H9 (cell line): Measurements from ENCODE around the gene LRRN4CL. TPM values are rescaled to one million over a fixed set of nuclear protein-coding genes. Genes with fewer than 3 reads are reported as not detected.
A peak's percentile ranks its signal among the peaks of the same experiment; 100 is the strongest.

Experiments
- DNase-seq: peaks from one replicate; pipeline ENCODE4 v3.0.0-alpha.2; 2017
- H2AFZ ChIP-seq: one replicate; pipeline ENCODE4 v1.6.1; 2013; ENCODE audit warnings: mild to moderate bottlenecking, low read length, control low read depth, moderate library complexity
- H2AK5ac ChIP-seq: 2 replicates; pipeline ENCODE4 v1.6.1; 2013; ENCODE audit warnings: low read length, control low read depth, mixed read lengths; ENCODE audit not compliant: insufficient read length
- H2BK120ac ChIP-seq: one replicate; pipeline ENCODE4 v1.6.1; 2013; ENCODE audit warnings: low read depth, mild to moderate bottlenecking, low read length, control low read depth, inconsistent platforms; ENCODE audit not compliant: poor library complexity, severe bottlenecking
- H2BK12ac ChIP-seq: 2 replicates; pipeline ENCODE4 v1.6.1; 2013; ENCODE audit warnings: low read length, control low read depth, mixed read lengths, low read depth; ENCODE audit not compliant: insufficient read length
- H2BK15ac ChIP-seq: 2 replicates; pipeline ENCODE4 v1.6.1; 2013; ENCODE audit warnings: low read depth, low read length, control low read depth
- H2BK20ac ChIP-seq: one replicate; pipeline ENCODE4 v1.6.1; 2013; ENCODE audit warnings: low read depth, mild to moderate bottlenecking, low read length, control low read depth, inconsistent platforms; ENCODE audit not compliant: poor library complexity, severe bottlenecking
- H2BK5ac ChIP-seq: 2 replicates; pipeline ENCODE4 v1.6.1; 2013; ENCODE audit warnings: low read length, control low read depth, mixed read lengths; ENCODE audit not compliant: insufficient read length
- H3K14ac ChIP-seq: 2 replicates; pipeline ENCODE4 v1.6.1; 2013; ENCODE audit warnings: low read length, control low read depth; ENCODE audit not compliant: insufficient read depth
- H3K18ac ChIP-seq: 2 replicates; pipeline ENCODE4 v1.6.1; 2013; ENCODE audit warnings: low read depth, mild to moderate bottlenecking, mixed read lengths, low read length, control low read depth; ENCODE audit not compliant: insufficient read length
- H3K23ac ChIP-seq: 2 replicates; pipeline ENCODE4 v1.6.1; 2013; ENCODE audit warnings: low read length, control low read depth, mixed read lengths, low read depth; ENCODE audit not compliant: insufficient read length
- H3K23me2 ChIP-seq: 2 replicates; pipeline ENCODE4 v1.6.1; 2013; ENCODE audit warnings: low read depth, mild to moderate bottlenecking, mixed read lengths, low read length, control low read depth; ENCODE audit not compliant: insufficient read length, poor library complexity, severe bottlenecking
- H3K27ac ChIP-seq: 2 replicates; pipeline ENCODE4 v1.5.1; 2013; ENCODE audit warnings: low read length, control low read depth, mixed read lengths, low read depth; ENCODE audit not compliant: insufficient read length
- H3K27me3 ChIP-seq: 2 replicates; pipeline ENCODE4 v1.6.1; 2013; ENCODE audit warnings: low read length, control low read depth, inconsistent platforms; ENCODE audit not compliant: insufficient read depth
- H3K4ac ChIP-seq: 2 replicates; pipeline ENCODE4 v1.6.1; 2013; ENCODE audit warnings: low read depth, mild to moderate bottlenecking, control low read depth, inconsistent platforms, low read length, moderate library complexity
- H3K4me1 ChIP-seq: 2 replicates; pipeline ENCODE4 v1.6.1; 2013; ENCODE audit warnings: low read length, control low read depth, inconsistent platforms; ENCODE audit not compliant: insufficient read depth
- H3K4me2 ChIP-seq: 2 replicates; pipeline ENCODE4 v1.6.1; 2013; ENCODE audit warnings: low read length, control low read depth, mixed read lengths; ENCODE audit not compliant: insufficient read length, insufficient read depth
- H3K56ac ChIP-seq: 2 replicates; pipeline ENCODE4 v1.6.1; 2013; ENCODE audit warnings: low read depth, mild to moderate bottlenecking, mixed read lengths, low read length, control low read depth; ENCODE audit not compliant: insufficient read length
- H3K79me1 ChIP-seq: 2 replicates; pipeline ENCODE4 v1.6.1; 2013; ENCODE audit warnings: low read depth, mild to moderate bottlenecking, moderate library complexity, low read length, control low read depth, inconsistent platforms; ENCODE audit not compliant: insufficient read depth, poor library complexity, severe bottlenecking
- H3K79me2 ChIP-seq: 2 replicates; pipeline ENCODE4 v1.6.1; 2013; ENCODE audit warnings: low read length, control low read depth, inconsistent platforms; ENCODE audit not compliant: insufficient read depth
- H3K9ac ChIP-seq: 2 replicates; pipeline ENCODE4 v1.6.1; 2013; ENCODE audit warnings: low read length, control low read depth, mixed read lengths; ENCODE audit not compliant: insufficient read length; ENCODE audit errors: extremely low read depth
- H3K9me3 ChIP-seq: one replicate; pipeline ENCODE4 v1.6.1; 2013; ENCODE audit warnings: low read depth, low read length, inconsistent platforms; ENCODE audit not compliant: control insufficient read depth
- H3T11ph ChIP-seq: one replicate; pipeline ENCODE4 v1.6.1; 2013; ENCODE audit warnings: mild to moderate bottlenecking, low read length, control low read depth, inconsistent platforms
- H4K20me1 ChIP-seq: one replicate; pipeline ENCODE4 v1.6.1; 2013; ENCODE audit not compliant: control insufficient read depth, insufficient read length, insufficient read depth
- H4K5ac ChIP-seq: 2 replicates; pipeline ENCODE4 v1.6.1; 2013; ENCODE audit warnings: low read depth, mild to moderate bottlenecking, mixed read lengths, low read length, control low read depth; ENCODE audit not compliant: insufficient read length
- H4K8ac ChIP-seq: replicated peaks from 2 replicates; pipeline ENCODE4 v1.6.1; 2013; ENCODE audit warnings: low read length, control low read depth, mixed read lengths, low read depth; ENCODE audit not compliant: insufficient read length
- H4K91ac ChIP-seq: 2 replicates; pipeline ENCODE4 v1.6.1; 2013; ENCODE audit warnings: low read depth, mild to moderate bottlenecking, moderate library complexity, mixed read lengths, low read length, control low read depth; ENCODE audit not compliant: insufficient read length
- H3K27ac Mint-ChIP-seq, 3 experiments: 2 replicates in 2 of 3; 3 replicates in 1 of 3; pipeline ENCODE4 v1.8.0; 2020 to 2021; ENCODE audit warnings: mixed read lengths in 3 of 3, mild to moderate bottlenecking in 1 of 3, moderate library complexity in 1 of 3
- H3K27me3 Mint-ChIP-seq: 2 replicates; pipeline ENCODE4 v1.8.0; 2021; ENCODE audit warnings: low read depth, mild to moderate bottlenecking, moderate library complexity, mixed read lengths
- H3K36me3 Mint-ChIP-seq, 3 experiments: 2 replicates in 2 of 3; 3 replicates in 1 of 3; pipeline ENCODE4 v1.8.0; 2020 to 2021; ENCODE audit warnings: low read depth in 3 of 3, mixed read lengths in 3 of 3; ENCODE audit not compliant: insufficient read depth in 1 of 3
- H3K4me1 Mint-ChIP-seq, 2 experiments: 2 replicates each; pipeline ENCODE4 v1.8.0; 2020; ENCODE audit warnings: mixed read lengths in 2 of 2
- H3K4me3 Mint-ChIP-seq, 2 experiments: 2 replicates in 1 of 2; 3 replicates in 1 of 2; pipeline ENCODE4 v1.8.0; 2020 to 2021; ENCODE audit warnings: mild to moderate bottlenecking in 2 of 2, mixed read lengths in 2 of 2, moderate library complexity in 1 of 2
- H3K9me3 Mint-ChIP-seq, 2 experiments: 2 replicates in 1 of 2; 3 replicates in 1 of 2; pipeline ENCODE4 v1.8.0; 2020; ENCODE audit warnings: mild to moderate bottlenecking in 2 of 2, mixed read lengths in 2 of 2, moderate library complexity in 1 of 2
- CTCF ChIP-seq: fragments of 200-600 bp; sonication (generic); conservative IDR thresholded peaks from 3 replicates; pipeline ENCODE4 v1.8.0; 2021; ENCODE audit warnings: antibody characterized with exemption, mild to moderate bottlenecking
- whole genome bisulfite sequencing: extraction: QIAGEN DNeasy Blood & Tissue Kit; methylation state at CpG from one replicate; pipeline ENCODE4 v1.1.7; 2013; ENCODE audit warnings: missing lambda C conversion rate, low lambda C conversion rate, mixed read lengths; ENCODE audit not compliant: insufficient read length; ENCODE audit errors: extremely low coverage; 5-methylcytosine and 5-hydroxymethylcytosine counted together
- total RNA-seq: library from RNA; stranded (reverse); gene quantifications from 2 replicates; pipeline ENCODE4 v1.2.1, GENCODE V29; 2021

The LRRN4CL gene
- total RNA-seq, 1 experiment from 2014 or later: 0.59 TPM

- Histone ChIP-seq H2BK15ac (no peak overlapping the region), H3K9ac (no peak overlapping the region), H3K27ac (no peak overlapping the region), H3K79me1 (no peaks in the 10 kb centered on the region), H2BK20ac (no peak overlapping the region), H4K91ac (no peak overlapping the region), H4K20me1 (no peaks in the 10 kb centered on the region), H3K23me2 (peaks cover 5% of the 10 kb centered on the region), H2BK5ac (no peak overlapping the region), H2AK5ac (no peak overlapping the region), H3K4me1 (peaks cover 3% of the 10 kb centered on the region; the same call in 1 of the 2 replicates), H3K23ac (no peak overlapping the region), H3K56ac (no peak overlapping the region), H2BK12ac (no peak overlapping the region), H3K9me3 (no peaks in the 10 kb centered on the region), H4K5ac (no peak overlapping the region), H4K8ac (no peak overlapping the region), H3K27me3 (no peaks in the 10 kb centered on the region), H3K79me2 (peaks cover 12% of the 10 kb centered on the region; the same call in 1 of the 2 replicates), H3K14ac (no peak overlapping the region), H3K4me2 (peak overlapping the region; percentile 39), H2AFZ (no peak overlapping the region), H3K18ac (no peak overlapping the region), H3T11ph (no peak overlapping the region), H3K4ac (no peak overlapping the region), H2BK120ac (no peak overlapping the region)
- DNase-seq: peak; percentile 40
- no CpG with 5 or more reads among the region's 32 CpGs for WGBS
- Mint-ChIP-seq H3K4me3 (peak overlapping the region; percentile 98 to 100), H3K27me3 (no peaks in the 10 kb centered on the region), H3K9me3 (no peaks in the 10 kb centered on the region), H3K4me1 (peaks cover 7 to 9% of the 10 kb centered on the region in 2 experiments), H3K36me3 (peaks cover 14 to 46% (median 29%) of the 10 kb centered on the region in 3 experiments), H3K27ac (peak overlapping the region in 1 of 3 experiments; percentile 59; a peak in 1 of 7 replicates)
- no peak for TF ChIP-seq CTCF
Observed at GRCh38 chr11:62646825-62647608, 42.3 kb downstream of the LRRN4CL start.
